HepG2 (cell line): ENCODE results near the gene BLOC1S4. TPM values are rescaled to one million over a fixed set of nuclear protein-coding genes. Genes with fewer than 3 reads are reported as not detected.

ENCODE experiments used
- BHLHE40 ChIP-seq: IDR thresholded peaks from 2 replicates; pipeline ENCODE4 v1.6.1; 2011; ENCODE audit warnings: low read length, improper control_type of control experiment
- CREM ChIP-seq, 2 experiments: sonication (generic) in 1 of 2; formaldehyde crosslinking in 1 of 2; IDR thresholded peaks; 2 replicates each; pipeline versions ENCODE4 v1.4.0 to v1.6.1; 2016 to 2020; ENCODE audit warnings: antibody characterized with exemption in 1 of 2, mild to moderate bottlenecking in 1 of 2, missing genetic modification reagents in 1 of 2
- EHMT2 ChIP-seq: fragments of 200-600 bp; sonication (generic); IDR thresholded peaks from 2 replicates; pipeline ENCODE4 v1.7.0; 2017; ENCODE audit warnings: antibody characterized with exemption, low read depth, low read length, borderline replicate concordance
- FOXO4 ChIP-seq: sonication (generic); formaldehyde crosslinking; conservative IDR thresholded peaks from 2 replicates; pipeline ENCODE4 v1.8.1; 2023; ENCODE audit warnings: missing genetic modification reagents
- FOXP1 ChIP-seq, 2 experiments: fragments of 450-650 bp in 1 of 2; IDR thresholded peaks; 2 replicates each; pipeline ENCODE4 v1.6.1; 2017 to 2018; ENCODE audit warnings: antibody characterized with exemption in 1 of 2
- HMGXB3 ChIP-seq: sonication (generic); formaldehyde crosslinking; IDR thresholded peaks from 2 replicates; pipeline ENCODE4 v1.4.0; 2020; ENCODE audit warnings: missing genetic modification reagents, borderline replicate concordance
- HNF1B ChIP-seq: sonication (generic); formaldehyde crosslinking; IDR thresholded peaks from 2 replicates; pipeline ENCODE4 v1.5.1; 2020; ENCODE audit warnings: mild to moderate bottlenecking, moderate library complexity, missing genetic modification reagents
- IRX3 ChIP-seq: sonication (generic); formaldehyde crosslinking; IDR thresholded peaks from 2 replicates; pipeline ENCODE4 v1.8.1; 2023; ENCODE audit warnings: mild to moderate bottlenecking, low read depth, missing genetic modification reagents, borderline replicate concordance
- NAIF1 ChIP-seq: sonication (generic); formaldehyde crosslinking; IDR thresholded peaks from 2 replicates; pipeline ENCODE4 v1.5.0; 2020; ENCODE audit warnings: mild to moderate bottlenecking, missing genetic modification reagents, borderline replicate concordance
- NFATC3 ChIP-seq: sonication (generic); formaldehyde crosslinking; IDR thresholded peaks from 2 replicates; pipeline ENCODE4 v1.5.1; 2020; ENCODE audit warnings: mild to moderate bottlenecking, missing genetic modification reagents
- ZKSCAN1 ChIP-seq: fragments of 150-350 bp; IDR thresholded peaks from 2 replicates; pipeline ENCODE4 v1.6.1; 2014; ENCODE audit warnings: low read length
- ZNF17 ChIP-seq: sonication (generic); formaldehyde crosslinking; IDR thresholded peaks from 2 replicates; pipeline ENCODE4 v1.5.0; 2020; ENCODE audit warnings: mild to moderate bottlenecking, missing genetic modification reagents
- ZNF235 ChIP-seq: sonication (generic); formaldehyde crosslinking; IDR thresholded peaks from 2 replicates; pipeline ENCODE4 v1.8.1; 2023; ENCODE audit warnings: mild to moderate bottlenecking, missing genetic modification reagents, borderline replicate concordance
- ZNF335 ChIP-seq: sonication (generic); formaldehyde crosslinking; IDR thresholded peaks from 2 replicates; pipeline ENCODE4 v1.4.0; 2020; ENCODE audit warnings: missing genetic modification reagents
- ZNF34 ChIP-seq: sonication (generic); formaldehyde crosslinking; IDR thresholded peaks from 2 replicates; pipeline ENCODE4 v1.4.0; 2020; ENCODE audit warnings: mild to moderate bottlenecking, missing genetic modification reagents, borderline replicate concordance
- polyA plus RNA-seq, 8 experiments: library from polyadenylated mRNA; depleted of rRNA in 3 of 8; stranded (reverse) in 7 of 8; unstranded in 1 of 8; fragments of >200 nt; fragmentation: Illumina TruSeq in 4 of 8; extraction: Trizol in 4 of 8; gene quantifications; 2 replicates each; pipeline versions ENCODE4 v1.2.1 to v1.2.3, GENCODE V29; 2011 to 2016; ENCODE audit warnings: low read depth in 4 of 8, missing spikeins in 1 of 8, mixed read lengths in 1 of 8; ENCODE audit not compliant: insufficient read depth in 1 of 8
- total RNA-seq, 5 experiments: library from RNA; depleted of rRNA; stranded (reverse); fragments of >200 nt; fragmentation: Illumina TruSeq; extraction: Trizol; gene quantifications; 2 replicates each; pipeline ENCODE4 v1.2.3, GENCODE V29; 2016; ENCODE audit warnings: low read depth in 1 of 5
- TF ChIP-seq, protein P1 (sequence below): sonication (generic); formaldehyde crosslinking; IDR thresholded peaks from 2 replicates; pipeline ENCODE4 v1.9.0; 2022; ENCODE audit warnings: low read depth, missing genetic modification reagents

Gene BLOC1S4
- total and polyA plus RNA-seq, 2 of the 13 experiments (the other 11 are each of a cell fraction or from before 2014, with no cell fraction given) = 15.5 to 20.9 TPM

GRCh38 chr4:6674500-6675149, 41.3 kb upstream of the BLOC1S4 start (continued):
- TF ChIP-seq FOXO4 (CRISPR knock-in tag) (0 out of 2 replicates have a peak, but pooled peaks have one; percentile 88), NAIF1 (no peak), IRX3 (CRISPR knock-in tag) (no peak), HMGXB3 (CRISPR knock-in tag) (no peak), ZKSCAN1 (no peak), HNF1B (CRISPR knock-in tag) (no peak), BHLHE40 (no peak), EHMT2 (no peak), NFATC3 (CRISPR knock-in tag) (no peak), ZNF34 (no peak), ZNF235 (CRISPR knock-in tag) (no peak), CREM (IDR thresholded peaks at IDR 0.05) (no peak), CREM (CRISPR knock-in tag; IDR thresholded peaks at IDR 0.05) (no peak), FOXP1 (IDR thresholded peaks at IDR 0.05) (no peak), FOXP1 (CRISPR knock-in tag; IDR thresholded peaks at IDR 0.05) (no peak), ZNF17 (CRISPR knock-in tag) (no peak), ZNF335 (no peak)
- TF ChIP-seq, protein P1, sequence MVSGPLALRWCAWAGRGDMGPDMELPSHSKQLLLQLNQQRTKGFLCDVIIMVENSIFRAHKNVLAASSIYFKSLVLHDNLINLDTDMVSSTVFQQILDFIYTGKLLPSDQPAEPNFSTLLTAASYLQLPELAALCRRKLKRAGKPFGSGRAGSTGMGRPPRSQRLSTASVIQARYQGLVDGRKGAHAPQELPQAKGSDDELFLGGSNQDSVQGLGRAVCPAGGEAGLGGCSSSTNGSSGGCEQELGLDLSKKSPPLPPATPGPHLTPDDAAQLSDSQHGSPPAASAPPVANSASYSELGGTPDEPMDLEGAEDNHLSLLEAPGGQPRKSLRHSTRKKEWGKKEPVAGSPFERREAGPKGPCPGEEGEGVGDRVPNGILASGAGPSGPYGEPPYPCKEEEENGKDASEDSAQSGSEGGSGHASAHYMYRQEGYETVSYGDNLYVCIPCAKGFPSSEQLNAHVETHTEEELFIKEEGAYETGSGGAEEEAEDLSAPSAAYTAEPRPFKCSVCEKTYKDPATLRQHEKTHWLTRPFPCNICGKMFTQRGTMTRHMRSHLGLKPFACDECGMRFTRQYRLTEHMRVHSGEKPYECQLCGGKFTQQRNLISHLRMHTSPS (CRISPR knock-in tag) = 0 out of 2 replicates have a peak, but pooled peaks have one; percentile 38
